NCI-H187 treated with DMSO at 0.1 percent for 48 hours (cell line): ENCODE measurements around the gene LPP.

Source experiments
- DNase-seq: peaks from one replicate; lab custom pipeline; 2025; lab: John Stamatoyannopoulos, UW

Gene LPP

DNA sequence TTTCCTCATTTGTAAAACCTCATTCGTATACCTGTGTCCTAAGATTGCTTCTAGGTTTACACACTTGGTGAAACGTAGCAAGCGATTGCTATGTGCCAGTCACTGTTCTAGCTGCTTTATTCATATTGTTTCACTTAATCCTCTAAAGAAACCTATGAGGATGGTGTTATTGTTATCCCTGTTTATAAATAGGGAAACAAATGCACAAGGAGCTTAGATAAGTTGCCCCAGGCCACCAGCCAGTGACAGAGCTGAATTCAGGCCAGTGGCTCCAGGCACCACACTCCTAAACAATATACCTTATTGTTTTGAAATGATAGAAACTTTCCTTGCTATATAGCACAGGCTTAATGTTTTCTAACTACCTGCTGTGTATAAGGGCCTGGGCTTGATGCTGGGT is 44.0 kb downstream of the LPP start:
- DNase-seq, result no peak

DNA sequence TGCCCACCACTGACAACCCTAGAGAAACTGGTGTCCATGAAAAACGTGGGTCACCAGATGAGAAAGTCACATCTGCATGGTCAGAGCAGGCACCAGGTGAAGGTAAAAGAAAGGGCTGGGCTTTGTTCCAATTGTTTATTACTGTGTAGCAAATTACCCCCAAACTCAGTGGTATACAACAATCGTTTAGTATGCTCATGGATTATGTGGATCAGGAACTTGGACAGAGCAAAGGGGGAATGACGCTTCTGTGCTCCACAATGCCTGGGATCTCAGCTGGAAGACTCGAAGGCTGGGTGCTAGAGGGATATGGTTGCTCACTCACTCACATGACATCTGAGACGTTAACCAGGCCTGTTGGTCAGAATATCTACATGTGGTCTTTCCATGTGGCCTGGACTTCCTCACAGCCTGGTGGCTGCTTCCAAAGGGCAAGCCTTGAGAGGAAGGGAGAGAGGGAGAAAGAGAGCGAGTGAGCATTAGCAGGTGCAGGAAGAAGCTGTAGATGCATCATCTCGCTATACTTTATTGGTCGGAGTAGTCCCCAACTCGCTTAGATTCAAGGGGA is 44.9 kb downstream of the LPP start:
- DNase-seq, result no peak

DNA sequence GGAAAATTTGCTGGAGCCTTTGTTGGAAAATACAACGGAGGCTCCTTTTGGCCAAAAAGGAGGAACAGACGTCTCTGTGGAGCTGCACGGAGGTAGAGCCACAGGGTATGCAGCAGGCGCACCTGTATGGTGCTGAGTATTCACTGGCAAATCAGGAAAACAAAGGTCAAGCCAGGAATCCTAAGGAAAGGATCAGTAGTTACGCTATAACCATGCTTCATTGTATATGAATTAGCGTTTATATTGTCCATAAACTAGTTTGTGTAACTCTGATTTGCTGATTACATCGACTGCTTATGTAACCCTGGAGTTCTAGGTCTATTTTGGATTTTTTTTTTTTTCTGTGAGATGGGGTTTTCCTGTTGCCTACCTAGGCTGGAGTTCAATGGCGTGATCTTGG is 45.4 kb downstream of the LPP start:
- no peak for DNase-seq

DNA sequence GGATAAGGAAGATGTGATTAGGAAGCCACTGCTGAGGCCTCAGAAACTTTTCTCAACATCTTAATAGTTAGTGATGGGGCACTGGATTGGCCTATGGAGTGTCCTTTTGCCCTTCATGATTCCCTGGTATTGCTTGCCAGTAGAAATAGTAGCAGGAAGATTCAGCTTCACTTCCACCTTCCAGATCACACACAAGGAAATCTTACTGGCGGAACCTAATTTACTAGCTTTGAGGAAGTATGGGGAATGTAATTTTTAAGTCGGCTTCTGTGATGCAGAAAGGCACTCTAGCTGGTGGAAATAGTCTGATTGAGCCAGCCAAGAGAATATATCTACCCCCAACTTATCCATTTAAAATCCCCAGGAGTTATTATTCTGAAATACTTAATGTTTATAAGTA is 46.5 kb downstream of the LPP start:
- no peak for DNase-seq

DNA sequence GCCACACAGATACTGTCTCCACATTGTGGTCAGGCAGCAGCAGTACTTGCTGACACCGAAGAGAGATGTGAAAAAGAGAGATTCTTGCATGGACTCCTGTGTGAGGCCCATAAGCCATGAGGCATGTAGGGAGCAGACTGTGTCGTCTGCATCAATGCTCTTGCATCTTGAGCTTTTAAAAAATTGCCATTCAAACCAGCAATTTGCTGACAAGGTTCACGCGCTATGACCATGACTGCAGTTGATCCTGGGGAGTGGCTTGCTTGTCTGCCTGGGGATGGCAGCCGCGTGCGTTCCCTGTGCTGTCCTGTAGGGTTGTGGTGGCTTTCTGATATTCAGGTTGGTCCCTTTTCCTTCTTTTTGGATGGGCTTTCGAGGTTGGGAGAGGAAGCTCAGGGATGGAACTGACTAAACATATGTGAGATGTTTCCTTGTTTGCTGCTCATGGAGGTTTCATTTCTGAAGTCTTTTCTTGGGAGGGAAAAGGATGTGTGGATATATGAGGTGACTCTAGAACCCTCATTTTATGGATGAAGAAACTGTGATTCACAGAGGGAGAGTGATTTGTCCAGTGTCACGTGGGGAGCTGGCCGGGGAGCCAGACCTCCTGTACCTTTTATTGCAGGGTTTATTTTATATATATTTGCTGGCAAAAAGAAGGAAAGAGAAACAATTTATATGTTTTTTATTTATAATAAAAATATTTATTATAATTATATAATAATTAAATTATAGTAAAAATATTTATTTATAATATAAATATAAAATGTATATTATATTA is 48.6 kb downstream of the LPP start:
- no peak for DNase-seq

DNA sequence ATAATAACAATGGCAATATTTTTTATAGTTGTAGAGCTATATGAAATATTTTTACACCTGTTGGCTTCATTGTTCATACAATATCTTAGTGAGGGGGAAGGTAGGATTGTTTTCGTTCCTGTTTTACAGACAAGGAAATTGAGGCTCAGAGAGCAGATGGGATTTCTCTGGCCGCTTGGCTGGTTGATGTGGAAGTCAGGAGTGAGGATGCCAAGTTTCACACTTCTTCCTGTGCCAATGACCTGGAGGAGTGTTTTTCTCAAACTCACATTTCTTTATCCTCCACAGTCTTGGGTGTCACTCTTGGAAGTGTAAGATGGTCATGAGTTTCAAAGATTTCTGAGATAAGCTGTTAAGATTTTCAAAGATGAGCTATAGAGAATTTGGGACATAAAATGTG is 50.6 kb downstream of the LPP start:
- no peak for DNase-seq

DNA sequence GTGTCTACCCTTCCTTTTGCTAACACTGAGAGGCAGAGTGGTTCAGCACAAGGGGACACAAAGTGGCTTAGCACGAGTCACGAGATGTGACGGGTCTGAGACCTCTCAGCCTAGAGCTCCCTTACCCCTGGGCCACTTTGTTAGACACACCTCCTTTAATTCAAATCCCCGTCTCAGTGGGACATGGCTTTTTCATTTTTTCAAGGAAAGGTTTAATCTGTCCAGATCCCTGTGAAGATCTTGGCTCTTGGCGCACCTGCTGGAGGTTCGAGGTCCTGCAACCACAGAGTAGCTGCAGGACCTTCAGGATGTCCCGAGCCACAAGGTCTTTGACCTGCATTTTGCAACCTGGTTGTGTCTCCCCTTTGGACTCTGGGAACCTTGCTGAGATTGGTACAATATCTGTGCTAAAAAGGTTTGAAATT is 52.0 kb downstream of the LPP start:
- DNase-seq, result no peak

DNA sequence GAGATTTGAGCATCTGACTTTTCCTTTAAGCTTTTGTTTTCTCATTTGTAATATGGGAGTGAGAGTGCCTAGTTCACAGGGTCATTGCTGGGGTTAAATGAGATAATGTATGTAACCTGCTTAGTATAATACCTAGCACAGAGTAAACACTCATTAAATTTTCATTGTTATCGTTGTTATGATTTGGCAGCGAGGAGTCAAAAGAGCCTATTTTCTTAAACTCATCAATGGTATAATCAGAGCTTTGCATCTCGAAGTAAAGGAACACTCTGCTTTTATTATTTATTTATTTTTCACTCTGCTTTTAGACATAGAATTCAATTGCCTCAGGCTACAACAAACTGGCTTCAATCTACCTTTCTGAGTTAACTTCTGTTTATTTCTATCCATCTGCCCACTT is 52.8 kb downstream of the LPP start:
- DNase-seq, result no peak

DNA sequence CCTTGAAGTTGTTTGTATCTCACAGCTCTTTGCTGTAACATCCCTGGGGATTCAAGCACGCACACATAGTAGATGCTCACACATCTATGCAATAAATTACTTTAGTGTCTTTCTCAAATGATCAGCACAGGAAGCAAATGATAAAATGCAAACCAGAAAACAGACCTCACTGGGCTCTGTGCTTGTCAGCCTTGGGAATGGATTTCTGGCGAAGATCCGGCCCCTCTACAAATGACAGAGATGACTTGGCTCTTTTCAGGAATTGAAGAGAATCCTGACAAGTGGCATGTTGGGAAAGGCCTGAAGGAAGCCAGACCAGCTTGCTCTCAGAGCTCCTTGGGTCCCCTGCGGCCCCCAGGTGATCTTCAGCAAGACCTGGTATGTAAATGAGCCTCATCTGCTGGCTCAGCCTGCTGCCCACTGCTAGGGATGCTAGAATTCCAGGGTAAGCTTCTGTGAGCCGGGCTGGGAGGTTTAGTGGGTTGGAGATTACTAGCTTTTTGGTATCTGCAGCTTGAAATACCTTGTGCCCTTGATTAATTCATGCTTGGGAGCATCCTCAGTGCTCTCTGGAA is 54.1 kb downstream of the LPP start:
- DNase-seq, result no peak

DNA sequence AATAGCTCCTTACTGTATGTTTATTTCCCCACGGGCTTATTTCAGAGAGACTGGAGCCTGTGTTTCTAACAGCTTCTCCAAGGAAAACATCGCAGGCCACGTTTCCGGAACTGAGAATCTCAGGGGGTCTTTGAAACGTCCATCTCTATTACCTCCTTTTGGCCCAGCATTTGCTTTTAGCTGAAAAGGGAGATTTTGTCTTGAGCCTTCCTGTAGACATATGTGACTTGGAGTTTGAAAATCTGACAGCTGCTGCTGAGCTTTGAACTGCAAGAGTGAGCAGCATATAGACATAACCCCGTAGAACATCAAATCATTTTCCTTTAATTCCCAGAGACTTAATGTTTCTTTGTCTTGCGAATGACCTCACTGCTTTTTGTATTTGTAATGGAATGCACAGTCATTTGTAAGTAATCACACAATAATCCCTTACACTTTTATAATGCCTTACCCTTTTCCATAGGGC is 54.6 kb downstream of the LPP start:
- DNase-seq, result no peak

DNA sequence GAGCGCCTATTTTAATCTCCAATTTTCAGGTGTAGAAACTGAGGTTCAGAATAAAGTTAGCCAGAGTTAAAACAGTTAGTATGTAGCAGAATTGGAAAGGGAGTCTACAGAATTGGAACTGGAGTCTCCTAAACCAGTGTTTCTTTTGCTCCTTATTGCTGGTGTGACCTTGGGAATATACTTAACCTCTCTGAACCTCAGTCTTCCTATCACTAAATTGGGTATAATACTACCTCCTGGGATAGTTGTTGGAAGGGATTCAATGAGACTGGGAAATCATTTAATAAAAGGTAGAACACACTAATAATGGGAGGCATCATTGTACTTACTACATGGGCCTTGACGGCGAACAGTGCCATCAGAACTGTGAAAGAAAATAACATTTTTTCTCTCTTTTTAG is 55.1 kb downstream of the LPP start:
- DNase-seq, result no peak

DNA sequence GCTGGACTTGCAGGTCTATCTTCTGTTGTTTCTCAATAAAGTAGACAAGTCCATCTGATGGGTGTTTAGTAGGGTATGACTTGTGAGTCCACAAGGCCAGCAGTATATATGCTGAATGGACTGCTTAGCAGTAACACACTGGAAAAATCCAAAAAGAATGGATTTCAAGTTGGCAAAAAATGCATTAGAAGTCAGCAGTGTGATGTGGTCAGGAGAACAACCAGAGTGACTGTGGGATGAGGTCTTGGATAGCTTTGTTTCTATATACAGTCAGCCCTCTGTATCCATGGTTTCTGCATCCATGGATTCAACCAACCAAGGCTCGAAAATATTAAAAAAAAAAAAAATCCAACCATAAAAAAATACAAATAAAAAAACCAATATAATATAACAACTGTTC is 55.8 kb downstream of the LPP start:
- DNase-seq, result no peak

DNA sequence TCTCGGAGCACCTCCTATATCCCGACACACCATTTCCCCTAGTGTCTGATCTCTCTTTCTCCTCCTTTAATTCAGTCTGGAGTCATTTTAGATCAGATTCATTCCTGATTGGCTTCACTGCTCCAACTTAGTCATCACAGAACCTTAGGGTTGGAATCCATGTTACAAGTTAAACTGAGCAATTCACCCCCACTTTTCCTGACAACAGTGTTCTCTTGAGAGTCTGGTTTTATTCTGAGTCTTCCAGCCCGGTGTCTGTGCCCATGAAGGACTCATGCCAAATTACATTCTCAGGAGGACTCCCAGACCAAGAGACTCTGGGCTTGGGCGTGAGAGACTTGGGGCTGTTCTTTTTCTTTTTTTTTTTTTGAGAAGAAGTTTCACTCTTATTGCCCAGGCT is 57.5 kb downstream of the LPP start:
- DNase-seq, result no peak

DNA sequence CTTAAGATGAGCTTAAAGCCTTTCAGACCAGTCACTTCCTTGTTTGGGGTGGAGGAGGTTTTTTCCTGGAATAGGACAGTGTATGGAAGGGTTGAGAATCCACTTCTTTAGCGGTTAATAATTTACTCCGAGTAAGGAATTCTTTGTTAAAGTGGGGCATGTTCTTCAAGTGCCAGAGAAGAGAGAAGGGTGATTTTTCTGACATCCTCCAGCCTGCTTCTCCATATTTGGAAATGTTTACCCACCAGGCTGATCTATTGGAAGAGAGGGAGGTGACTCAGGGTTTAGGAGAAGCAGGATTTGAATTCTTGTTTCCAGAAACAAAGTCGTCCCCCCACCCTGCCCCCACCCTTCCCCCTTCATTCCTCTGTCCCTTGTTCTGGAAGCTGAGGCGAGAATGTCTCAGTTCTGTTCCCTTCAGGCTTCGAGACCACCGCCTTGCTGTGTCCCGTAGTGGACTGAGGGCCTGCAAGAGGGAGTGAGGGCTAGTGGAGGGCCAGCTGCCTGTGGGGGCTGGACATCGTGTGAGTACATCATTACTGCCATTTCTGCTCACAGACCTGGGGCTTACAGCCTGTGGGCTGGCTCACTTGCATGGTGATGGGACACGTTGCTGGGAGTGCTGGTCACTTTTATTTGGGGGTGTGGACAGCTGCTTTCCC is 58.5 kb downstream of the LPP start:
- DNase-seq, result no peak

DNA sequence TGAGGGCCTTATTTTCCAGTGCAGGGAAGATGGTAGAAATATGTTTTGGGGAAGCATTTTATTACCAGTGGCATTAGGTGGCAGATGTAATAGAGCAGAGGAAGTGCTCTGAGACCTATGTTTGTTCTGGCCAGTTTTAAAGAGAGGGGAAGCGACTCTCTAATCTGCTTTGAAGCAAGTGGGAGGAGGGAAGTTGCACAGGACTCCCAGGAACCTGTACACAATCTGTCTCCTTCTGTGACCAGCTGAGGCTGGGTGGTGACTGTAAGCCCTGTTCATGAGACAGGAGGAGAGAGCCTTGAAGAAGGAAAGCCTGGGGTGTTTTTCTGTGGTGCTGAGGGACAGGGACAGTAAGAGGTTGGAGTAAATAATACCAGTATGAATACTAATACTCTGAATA is 60.5 kb downstream of the LPP start:
- no peak for DNase-seq

DNA sequence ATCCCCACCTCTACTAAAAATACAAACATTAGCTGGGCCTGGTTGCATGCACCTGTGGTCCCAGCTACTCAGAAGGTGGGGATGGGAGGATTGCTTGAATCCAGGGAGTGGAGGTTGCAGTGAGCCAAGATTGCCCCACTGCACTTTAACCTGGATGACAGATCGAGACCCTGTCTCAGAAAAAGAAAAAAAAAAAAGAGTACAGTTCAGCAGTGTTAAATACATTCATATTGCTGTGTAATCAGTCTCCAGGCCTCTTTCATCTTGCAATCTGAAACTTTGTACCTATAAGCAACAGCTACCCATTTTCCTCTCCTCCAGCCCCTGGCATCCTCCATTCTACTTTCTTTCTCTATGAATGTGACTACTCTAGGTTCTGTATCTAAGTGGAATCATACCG is 61.2 kb downstream of the LPP start:
- DNase-seq, result no peak

DNA sequence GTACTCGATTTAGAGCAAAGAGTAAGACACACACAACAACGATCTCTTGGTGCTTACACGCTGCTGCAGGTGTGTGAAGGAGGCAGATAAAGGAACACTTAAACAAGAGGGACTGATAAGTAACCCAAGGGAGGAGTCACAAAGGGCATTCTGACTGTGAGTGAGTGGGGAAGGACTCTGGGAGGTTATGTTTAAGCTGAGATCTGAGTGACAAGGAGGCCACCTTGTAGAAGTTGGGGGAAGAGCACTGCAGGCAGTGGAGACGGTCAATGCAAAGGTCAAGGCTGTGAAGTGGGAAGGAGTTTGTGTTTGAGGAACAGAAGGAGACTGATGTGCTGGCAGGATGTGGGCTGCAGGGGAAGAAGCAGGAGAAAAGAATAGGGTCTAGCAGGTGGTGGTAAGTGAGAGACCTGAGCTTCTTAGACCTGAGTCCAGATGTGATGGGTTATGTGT is 63.1 kb downstream of the LPP start:
- DNase-seq, result no peak

DNA sequence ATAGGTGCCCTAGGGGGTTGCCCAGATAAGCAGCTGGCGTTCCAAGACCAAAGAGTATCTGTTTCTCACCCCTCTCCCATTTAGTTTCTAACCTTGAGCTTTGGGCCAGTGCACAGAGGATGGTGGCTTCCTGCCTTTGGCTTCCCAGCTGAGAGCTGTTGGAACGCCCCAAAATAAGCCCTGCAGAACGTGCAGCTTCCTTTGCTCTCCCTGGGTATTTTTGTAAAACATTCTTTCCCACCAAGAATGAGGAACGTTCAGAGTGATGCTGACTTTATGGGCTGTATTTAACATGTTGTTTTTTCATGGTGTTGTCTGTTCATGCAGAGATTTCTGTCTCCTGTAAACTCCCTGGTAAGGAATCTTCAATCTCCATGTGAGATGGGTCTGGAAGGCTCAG is 63.8 kb downstream of the LPP start:
- DNase-seq, result no peak

DNA sequence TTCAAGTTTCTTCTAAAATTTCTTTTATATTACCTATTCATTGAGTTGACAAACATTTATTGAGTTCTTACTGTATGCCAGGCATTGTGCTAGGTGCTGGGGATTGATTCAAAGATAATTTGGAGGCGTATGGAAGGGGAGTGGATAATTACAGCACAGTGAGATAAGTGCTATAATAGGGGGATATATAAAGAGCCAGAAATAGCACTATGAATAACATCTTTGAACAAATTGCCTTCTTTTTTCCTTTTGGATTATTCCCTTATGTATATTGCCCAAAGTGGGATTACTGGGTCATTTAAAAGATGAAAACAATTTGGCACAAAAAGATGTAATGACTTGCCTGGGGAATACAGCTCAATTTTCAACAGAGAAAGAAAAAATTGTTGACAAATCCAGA is 64.6 kb downstream of the LPP start:
- no peak for DNase-seq

DNA sequence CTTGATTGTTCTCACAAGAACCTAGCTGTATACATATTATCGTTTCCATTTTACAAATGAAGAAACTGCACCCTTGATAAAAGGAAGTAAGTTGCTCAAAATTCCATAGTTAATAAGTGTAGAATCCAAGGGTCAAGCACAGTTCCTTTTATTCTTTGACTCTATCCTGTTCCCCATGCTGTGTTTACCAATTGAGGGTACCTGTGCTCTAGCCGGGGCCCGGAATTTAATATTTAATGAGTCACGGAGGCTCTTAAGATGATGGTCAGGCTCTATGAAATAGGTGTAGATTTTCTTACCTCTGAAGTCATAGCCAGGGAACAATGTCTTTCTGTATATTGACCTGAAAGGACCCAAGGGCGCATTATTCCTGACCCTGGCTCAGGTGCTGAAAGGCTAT is 65.2 kb downstream of the LPP start:
- no peak for DNase-seq

DNA sequence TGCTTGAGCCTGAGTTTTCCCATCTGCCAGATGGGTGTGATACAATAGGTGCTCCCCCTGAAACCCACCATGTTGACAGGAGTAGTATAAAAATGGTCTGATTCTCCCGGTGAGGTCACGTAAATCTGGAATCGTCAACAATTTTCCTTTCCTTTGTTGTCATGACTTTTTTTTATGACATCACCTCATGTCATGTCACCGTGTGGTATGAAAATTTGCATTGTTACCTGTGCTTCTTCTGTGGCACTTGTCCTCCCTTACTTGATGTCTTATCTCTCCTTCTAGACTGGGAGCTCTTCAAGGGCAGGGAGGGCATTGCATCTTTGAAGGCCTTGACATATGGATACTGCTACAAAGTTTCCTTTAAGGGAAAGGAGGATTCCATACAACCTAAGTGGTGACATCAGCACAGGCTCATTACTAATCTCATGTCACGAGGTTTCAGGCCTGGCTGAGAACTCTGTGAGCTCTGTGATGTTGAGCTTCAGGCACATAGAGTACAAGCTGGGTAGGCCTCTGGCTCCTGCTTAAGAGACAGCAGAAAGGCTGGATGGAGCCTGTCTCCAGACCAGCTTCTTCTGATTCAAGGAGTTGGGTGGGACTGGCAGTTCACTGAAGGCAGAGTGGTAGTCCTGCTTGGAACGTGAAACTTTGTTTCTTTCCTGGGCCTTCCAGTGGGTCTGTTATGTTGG is 66.3 kb downstream of the LPP start:
- DNase-seq, result no peak
